Endothelial cell of umbilical vein (primary cell): Measurements from ENCODE around the gene EIF2AK3. TPM values are rescaled to one million over a fixed set of nuclear protein-coding genes. Genes with fewer than 3 reads are reported as not detected.

Experiments used
- BruUV-seq: library from RNA; stranded (reverse); fragments of 400-500 nt; replicated peaks from 2 replicates; lab custom pipeline; 2021; lab: Mats Ljungman, UMichigan
- CTCF ChIA-PET: fragments of 300-600, 350-600 bp; sonication (Branson Sonifier 250); formaldehyde crosslinking; loops from one replicate; lab custom pipeline; 2021; ENCODE audit warnings: antibody characterized with exemption, inconsistent platforms; lab: Charles Lee
- POLR2A ChIA-PET: fragments of 300-600, 350-600 bp; sonication (Branson Sonifier 250); formaldehyde crosslinking; loops from one replicate; lab custom pipeline; 2021; ENCODE audit warnings: antibody characterized with exemption, inconsistent platforms; lab: Charles Lee
- DNase-seq: peaks from one replicate; pipeline ENCODE4 v3.0.0-alpha.2; 2011; ENCODE audit warnings: low read depth, low spot score
- FAIRE-seq: peaks from 2 replicates; lab custom pipeline; 2011; peaks lifted over from hg19 to GRCh38; lab: Jason Lieb, UNC
- H2AFZ ChIP-seq: 2 replicates; pipeline ENCODE4 v1.6.0; 2012; ENCODE audit warnings: low read depth, low read length, control low read depth, inconsistent platforms
- H3K27ac ChIP-seq: 2 replicates; pipeline ENCODE4 v1.5.1; 2011; ENCODE audit warnings: low read depth, mild to moderate bottlenecking, control low read depth, low read length, moderate library complexity; ENCODE audit not compliant: insufficient read depth
- H3K27me3 ChIP-seq, 2 experiments: 2 replicates each; pipeline versions ENCODE4 v1.6.0 to v1.6.1; 2011; ENCODE audit warnings: low read length in 2 of 2, mixed read lengths in 1 of 2; ENCODE audit not compliant: control insufficient read depth in 2 of 2, insufficient read depth in 2 of 2
- H3K36me3 ChIP-seq, 2 experiments: 2 replicates in 1 of 2; 3 replicates in 1 of 2; pipeline ENCODE4 v1.5.1; 2011; ENCODE audit warnings: low read length in 2 of 2, mild to moderate bottlenecking in 1 of 2, moderate library complexity in 1 of 2; ENCODE audit not compliant: control insufficient read depth in 2 of 2, insufficient read depth in 2 of 2; ENCODE audit errors: extremely low read depth in 1 of 2
- H3K4me1 ChIP-seq: 3 replicates; pipeline ENCODE4 v1.5.1; 2011; ENCODE audit warnings: mild to moderate bottlenecking, low read length; ENCODE audit not compliant: control insufficient read depth, insufficient read depth; ENCODE audit errors: extremely low read depth
- H3K4me2 ChIP-seq: 2 replicates; pipeline ENCODE4 v1.6.1; 2011; ENCODE audit warnings: low read length, control low read depth, mixed read lengths; ENCODE audit not compliant: insufficient read depth
- H3K4me3 ChIP-seq, 3 experiments: fragments of 200-600 bp in 1 of 3; sonication (generic), shearing (Covaris generic) in 1 of 3; replicated peaks in 1 of 3; 2 replicates each; pipeline ENCODE4 v1.5.1; 2011 to 2016; ENCODE audit warnings: control low read depth in 3 of 3, low read length in 3 of 3, mild to moderate bottlenecking in 2 of 3, inconsistent platforms in 1 of 3, low read depth in 1 of 3, moderate library complexity in 1 of 3; ENCODE audit not compliant: insufficient read depth in 1 of 3
- H3K79me2 ChIP-seq: 2 replicates; pipeline ENCODE4 v1.6.0; 2012; ENCODE audit warnings: low read length, inconsistent platforms; ENCODE audit not compliant: control insufficient read depth, insufficient read depth
- H3K9ac ChIP-seq: replicated peaks from 2 replicates; pipeline ENCODE3; 2011; ENCODE audit warnings: low read length, control low read depth; ENCODE audit not compliant: insufficient read depth; ENCODE audit errors: extremely low read depth
- H3K9me1 ChIP-seq: replicated peaks from 3 replicates; pipeline ENCODE4 v1.6.0; 2011; ENCODE audit warnings: mild to moderate bottlenecking, low read length; ENCODE audit not compliant: control insufficient read depth, insufficient read depth; ENCODE audit errors: extremely low read depth
- H3K9me3 ChIP-seq: replicated peaks from 2 replicates; pipeline ENCODE4 v1.5.1; 2012; ENCODE audit warnings: low read length, inconsistent platforms; ENCODE audit not compliant: control insufficient read depth, insufficient read depth
- H4K20me1 ChIP-seq: replicated peaks from 2 replicates; pipeline ENCODE3; 2011; ENCODE audit warnings: mild to moderate bottlenecking, low read length; ENCODE audit not compliant: control insufficient read depth, insufficient read depth; ENCODE audit errors: extremely low read depth
- CTCF ChIP-seq, 2 donors: IDR thresholded peaks; 1 replicate in 1 of 2; 2 replicates in 1 of 2; pipeline ENCODE4 v1.5.1; 2011; ENCODE audit warnings: low read length in 2 of 2, mild to moderate bottlenecking in 2 of 2, moderate library complexity in 2 of 2, control low read depth in 1 of 2, inconsistent platforms in 1 of 2, low read depth in 1 of 2; ENCODE audit not compliant: insufficient read depth in 1 of 2; ENCODE audit errors: extremely low read depth in 1 of 2
- EZH2 ChIP-seq: IDR thresholded peaks from 2 replicates; pipeline ENCODE4 v1.6.1; 2012; ENCODE audit warnings: borderline replicate concordance, low read depth, mild to moderate bottlenecking, moderate library complexity, low read length, inconsistent platforms; ENCODE audit not compliant: severe bottlenecking
- FOS ChIP-seq: IDR thresholded peaks from 2 replicates; pipeline ENCODE4 v1.6.1; 2011; ENCODE audit warnings: mild to moderate bottlenecking, low read length, moderate library complexity, borderline replicate concordance; ENCODE audit not compliant: insufficient read depth
- GATA2 ChIP-seq: IDR thresholded peaks from 2 replicates; pipeline ENCODE4 v1.7.0; 2011; ENCODE audit warnings: low read depth, mild to moderate bottlenecking, moderate library complexity, mixed read lengths, low read length; ENCODE audit not compliant: insufficient read length, insufficient read depth
- JUN ChIP-seq: IDR thresholded peaks from 2 replicates; pipeline ENCODE4 v1.6.1; 2011; ENCODE audit warnings: borderline replicate concordance, low read depth; ENCODE audit not compliant: insufficient read length, insufficient read depth
- MAX ChIP-seq: IDR thresholded peaks from 2 replicates; pipeline ENCODE4 v1.6.1; 2011; ENCODE audit not compliant: insufficient read depth, insufficient read length
- MYC ChIP-seq: IDR thresholded peaks from one replicate; pipeline ENCODE4 v1.6.1; 2011; ENCODE audit warnings: mild to moderate bottlenecking, low read depth, low read length
- POLR2A ChIP-seq: IDR thresholded peaks from 2 replicates; pipeline ENCODE4 v1.6.1; 2012; ENCODE audit warnings: low read depth, mild to moderate bottlenecking, control low read depth, low read length
- POLR2AphosphoS5 ChIP-seq: IDR thresholded peaks from 2 replicates; pipeline ENCODE4 v1.6.1; 2012; ENCODE audit warnings: low read depth, mild to moderate bottlenecking, control low read depth, low read length, moderate library complexity; ENCODE audit not compliant: insufficient read depth
- dilution Hi-C: fragments of 300-500 bp; cut with MboI; formaldehyde crosslinking; loops from one replicate; pipeline ENCODE4 v1.15.0; 2019; ENCODE audit warnings: low sequenced_read_pairs; ENCODE audit not compliant: extremely low pct_ligation_motif_present
- intact Hi-C: fragments of 100-400 bp; cut with micrococcal nuclease; formaldehyde crosslinking; loops from one replicate; pipeline ENCODE4 v1.10.0; 2022
- polyA plus RNA-seq, 4 experiments: library from polyadenylated mRNA; depleted of rRNA in 3 of 4; stranded (reverse) in 3 of 4; unstranded in 1 of 4; fragments of >200 nt; gene quantifications; 2 replicates each; pipeline versions ENCODE4 v1.2.1 to v1.2.3, GENCODE V29; 2011 to 2012; ENCODE audit warnings: missing spikeins in 1 of 4
- total RNA-seq: library from RNA; stranded (reverse); gene quantifications from 2 replicates; pipeline ENCODE4 v1.2.3, GENCODE V29; 2021

Gene EIF2AK3
- total and polyA plus RNA-seq, 2 donors (not counting 3 experiments of a cell fraction or from before 2014, with no cell fraction given): 5.3 to 17.3 TPM

GRCh38 chr2:88574445-88574844, 52.8 kb downstream of the EIF2AK3 start:
- no peaks in the 10 kb centered on the region for H3K79me2 ChIP-seq
- H3K9ac ChIP-seq: no peak overlapping the region
- ChIA-PET CTCF (interaction anchor here (1.3 kb wide), 1 partner anchor 95 kb away, joined by 8 read pairs; no protein-coding TSS in a partner anchor), POLR2A (no interaction called here)
- intact Hi-C loops: no loop called here
- H4K20me1 ChIP-seq: no peaks in the 10 kb centered on the region
- TF ChIP-seq POLR2AphosphoS5: no peak
- TF ChIP-seq EZH2: no peak
- TF ChIP-seq CTCF (IDR thresholded peaks at IDR 0.05; ENCODE audit: extremely low read depth in 1 of 2, insufficient read depth in 1 of 2, low read depth in 1 of 2, low read length in 2 of 2): no peak
- TF ChIP-seq GATA2: no peak
- TF ChIP-seq JUN: no peak
- TF ChIP-seq FOS: no peak
- no peak for TF ChIP-seq MYC
- TF ChIP-seq POLR2A: no peak
- TF ChIP-seq MAX: no peak
- H3K4me1 ChIP-seq: no peaks in the 10 kb centered on the region
- H3K27ac ChIP-seq: no peak overlapping the region
- FAIRE-seq: no peak
- no peak overlapping the region for H3K4me3 ChIP-seq
- no peak overlapping the region for H2AFZ ChIP-seq
- no TSS peak for BruUV-seq
- H3K4me2 ChIP-seq: no peak overlapping the region
- no peaks in the 10 kb centered on the region for H3K9me3 ChIP-seq
- no peak for DNase-seq
- no peaks in the 10 kb centered on the region for H3K27me3 ChIP-seq
- dilution Hi-C loops: loop anchor here (25.0 kb wide), 1 partner anchor 88 kb away; no protein-coding TSS in a partner anchor
- H3K9me1 ChIP-seq: no peaks in the 10 kb centered on the region
- peaks cover 14 to 25% of the 10 kb centered on the region in 2 experiments for H3K36me3 ChIP-seq
